ENCODE data around the gene TM7SF2. TPM values are rescaled to one million over a fixed set of nuclear protein-coding genes. Genes with fewer than 3 reads are reported as not detected.

The TM7SF2 gene
- total and polyA plus RNA-seq, 2 of the 8 experiments (the other 6 are each of a cell fraction or from before 2014, with no cell fraction given): 40.1 to 96.0 TPM

GRCh38 chr11:65111744-65112545 lies at the start of gene TM7SF2 (continued):
- no peak for TF ChIP-seq CHD7 (IDR thresholded peaks at IDR 0.05; ENCODE audit: insufficient replicate concordance, low read length)
- TF ChIP-seq EGR1 (IDR thresholded peaks at IDR 0.05; ENCODE audit: borderline replicate concordance, low read depth, low read length): 0 out of 2 replicates have a peak, but pooled peaks have one; percentile 3
- no peak for TF ChIP-seq HDAC6 (IDR thresholded peaks at IDR 0.05; ENCODE audit: low read depth, low read length)
- TF ChIP-seq SAP30 (IDR thresholded peaks at IDR 0.05; ENCODE audit: insufficient read depth, insufficient replicate concordance, low read length): no peak
- TF ChIP-seq CBX5 (IDR thresholded peaks at IDR 0.05; ENCODE audit: low read depth, low read length): no peak
- TF ChIP-seq POLR2A (IDR thresholded peaks at IDR 0.05; ENCODE audit: control extremely low read depth in 1 of 2, low read depth in 2 of 2, low read length in 2 of 2): peak in 1 of 2 experiments; percentile 91; a peak in 2 of 3 replicates
- 0 out of 2 replicates have a peak, but pooled peaks have one; percentile 8 for TF ChIP-seq CREB1 (IDR thresholded peaks at IDR 0.05)
- TF ChIP-seq TEAD4 (IDR thresholded peaks at IDR 0.05; ENCODE audit: low read depth, low read length): peak; percentile 33; the same call in 1 of the 2 replicates
- TF ChIP-seq ZNF274 (IDR thresholded peaks at IDR 0.05; ENCODE audit: borderline replicate concordance, extremely low read depth, low read length): no peak
- TF ChIP-seq NRF1 (IDR thresholded peaks at IDR 0.05; ENCODE audit: low read depth, low read length): no peak
- TF ChIP-seq JUND (IDR thresholded peaks at IDR 0.05; ENCODE audit: low read length): no peak
